CD4-positive, alpha-beta T cell (primary cell): Measurements from ENCODE around the gene GPR176. TPM values are rescaled to one million over a fixed set of nuclear protein-coding genes. Genes with fewer than 3 reads are reported as not detected.

Source experiments
- ATAC-seq: fragments of 200-7000 bp; cut with Tn5 transposase; one replicate; pipeline ENCODE4 v1.10.0; 2022; ENCODE audit warnings: mild to moderate bottlenecking; ENCODE audit not compliant: poor library complexity
- CTCF ChIA-PET: fragments of 350-600 bp; sonication (Branson Sonifier 250); formaldehyde crosslinking; loops from one replicate; lab custom pipeline; 2021; ENCODE audit warnings: antibody characterized with exemption, inconsistent platforms; lab: Charles Lee
- POLR2A ChIA-PET: fragments of 350-600 bp; sonication (Branson Sonifier 250); formaldehyde crosslinking; loops from one replicate; lab custom pipeline; 2021; ENCODE audit warnings: antibody characterized with exemption, inconsistent platforms; lab: Charles Lee
- DNase-seq, 14 experiments: peaks; one replicate each; pipeline ENCODE4 v3.0.0-alpha.2; 2013 to 2020; ENCODE audit warnings: mixed read lengths in 2 of 14
- H3K27ac ChIP-seq, 2 donors: one replicate each; pipeline versions ENCODE4 v1.5.1 to v1.7.0; 2013; ENCODE audit warnings: low read length in 2 of 2, low read depth in 1 of 2, mild to moderate bottlenecking in 1 of 2
- H3K27me3 ChIP-seq, 2 experiments: 1 replicate in 1 of 2; 2 replicates in 1 of 2; pipeline versions ENCODE4 v1.6.1 to v1.7.0; 2013; ENCODE audit warnings: low read length in 2 of 2, control low read depth in 1 of 2, mild to moderate bottlenecking in 1 of 2, moderate library complexity in 1 of 2; ENCODE audit not compliant: insufficient read depth in 2 of 2, control insufficient read depth in 1 of 2
- H3K36me3 ChIP-seq: one replicate; pipeline ENCODE4 v1.6.1; 2013; ENCODE audit warnings: low read length, control low read depth; ENCODE audit not compliant: insufficient read depth
- H3K4me1 ChIP-seq: one replicate; pipeline ENCODE4 v1.6.1; 2013; ENCODE audit warnings: low read length, control low read depth; ENCODE audit not compliant: insufficient read depth
- H3K4me3 ChIP-seq: one replicate; pipeline ENCODE4 v1.5.1; 2013; ENCODE audit warnings: mild to moderate bottlenecking, low read length, moderate library complexity
- H3K9me3 ChIP-seq, 2 experiments: 1 replicate in 1 of 2; 2 replicates in 1 of 2; pipeline versions ENCODE4 v1.6.1 to v1.7.0; 2013; ENCODE audit warnings: low read length in 2 of 2, mild to moderate bottlenecking in 2 of 2, control low read depth in 1 of 2, moderate library complexity in 1 of 2; ENCODE audit not compliant: control insufficient read depth in 1 of 2, insufficient read depth in 1 of 2
- H3K27ac Mint-ChIP-seq: one replicate; pipeline ENCODE4 v1.8.0; 2020; ENCODE audit warnings: mixed read lengths
- H3K27me3 Mint-ChIP-seq: one replicate; pipeline ENCODE4 v1.8.0; 2021; ENCODE audit warnings: mixed read lengths
- H3K36me3 Mint-ChIP-seq: one replicate; pipeline ENCODE4 v1.8.0; 2021; ENCODE audit warnings: low read depth, mixed read lengths
- H3K4me1 Mint-ChIP-seq: one replicate; pipeline ENCODE4 v1.8.0; 2021; ENCODE audit warnings: low read depth, mixed read lengths
- H3K4me3 Mint-ChIP-seq: one replicate; pipeline ENCODE4 v1.8.0; 2020; ENCODE audit warnings: mild to moderate bottlenecking, mixed read lengths
- H3K9me3 Mint-ChIP-seq: one replicate; pipeline ENCODE4 v1.8.0; 2020; ENCODE audit warnings: mixed read lengths
- CTCF ChIP-seq: fragments of 200-600 bp; IDR thresholded peaks from one replicate; pipeline ENCODE4 v1.8.0; 2022; ENCODE audit warnings: antibody characterized with exemption, mild to moderate bottlenecking
- intact Hi-C, 2 experiments: fragments of 100-400 bp; cut with DNase I in 1 of 2; cut with micrococcal nuclease in 1 of 2; formaldehyde crosslinking; loops; one replicate each; pipeline versions ENCODE4 v1.15.1 to v1.9.0; 2023 to 2025; cut with DNase I, micrococcal nuclease
- total RNA-seq, 174 experiments: library from RNA in 2 of 174; stranded (reverse) in 2 of 174; gene quantifications; one replicate each; pipeline ENCODE4 v1.2.3 and lab custom pipeline; 2021 to 2026

GPR176 gene
- total RNA-seq, 2 experiments from 2014 or later, result not detected

DNA sequence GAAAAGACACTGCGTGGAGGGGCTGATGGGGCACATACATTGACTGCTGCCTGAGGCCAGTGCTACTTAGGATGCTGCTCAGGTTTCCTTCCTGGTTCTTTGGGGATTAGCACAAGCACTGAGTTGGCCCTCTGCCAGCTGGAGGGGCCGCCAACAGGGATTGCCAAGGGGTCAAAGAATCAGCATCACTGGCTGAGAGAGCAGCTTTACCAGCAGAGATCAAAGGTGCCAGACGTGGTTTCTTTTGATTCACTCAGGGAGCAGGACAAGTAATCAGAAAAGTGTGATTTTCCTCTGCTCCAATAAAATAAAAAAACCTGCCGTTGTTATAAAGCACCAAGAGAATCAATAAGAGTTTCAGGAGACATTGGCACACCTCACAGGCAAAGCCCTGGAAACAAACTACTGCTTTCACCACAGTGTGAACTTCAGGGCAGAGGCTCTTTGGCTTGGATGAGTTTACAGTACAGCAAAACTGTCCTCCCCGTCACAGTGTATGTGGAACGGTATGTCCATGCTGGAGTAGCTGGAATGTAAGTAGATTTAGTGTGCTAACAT lies 91.6 kb downstream of the GPR176 start:
- H3K27me3 ChIP-seq, result peaks cover 12 to 32% of the 10 kb centered on the region in 2 experiments
- no peaks in the 10 kb centered on the region for H3K9me3 ChIP-seq
- Mint-ChIP-seq H3K4me3 (no peak overlapping the region), H3K4me1 (no peaks in the 10 kb centered on the region), H3K27me3 (peaks cover 43% of the 10 kb centered on the region), H3K27ac (no peak overlapping the region), H3K9me3 (no peaks in the 10 kb centered on the region), H3K36me3 (no peaks in the 10 kb centered on the region)
- no peak for DNase-seq
- POLR2A ChIA-PET, result no interaction called here
- CTCF ChIA-PET, result no interaction called here
- no peak overlapping the region for H3K27ac ChIP-seq
- no peaks in the 10 kb centered on the region for H3K36me3 ChIP-seq
- no peak for TF ChIP-seq CTCF
- ATAC-seq, result no peak
- intact Hi-C loops, result no loop called here
- no peak overlapping the region for H3K4me3 ChIP-seq
- no peaks in the 10 kb centered on the region for H3K4me1 ChIP-seq

- no peak overlapping the region for H3K27ac ChIP-seq
- intact Hi-C loops, result no loop called here
- no peaks in the 10 kb centered on the region for H3K36me3 Mint-ChIP-seq
- H3K4me3 ChIP-seq, result no peak overlapping the region
- no peak for TF ChIP-seq CTCF
- no peaks in the 10 kb centered on the region for H3K36me3 ChIP-seq
- DNase-seq (no peak), ATAC-seq (no peak)
- H3K27ac Mint-ChIP-seq, result no peak overlapping the region
- H3K4me1 ChIP-seq, result no peaks in the 10 kb centered on the region
- H3K9me3 ChIP-seq, result no peaks in the 10 kb centered on the region
- no peak overlapping the region for H3K4me3 Mint-ChIP-seq
- no peaks in the 10 kb centered on the region for H3K9me3 Mint-ChIP-seq
- no peaks in the 10 kb centered on the region for H3K4me1 Mint-ChIP-seq
- ChIA-PET CTCF (no interaction called here), POLR2A (no interaction called here)
- peaks cover 28% of the 10 kb centered on the region for H3K27me3 Mint-ChIP-seq
- H3K27me3 ChIP-seq, result peaks cover 12 to 25% of the 10 kb centered on the region in 2 experiments
Observed at GRCh38 chr15:39826975-39827374, 93.1 kb downstream of the GPR176 start.

DNA sequence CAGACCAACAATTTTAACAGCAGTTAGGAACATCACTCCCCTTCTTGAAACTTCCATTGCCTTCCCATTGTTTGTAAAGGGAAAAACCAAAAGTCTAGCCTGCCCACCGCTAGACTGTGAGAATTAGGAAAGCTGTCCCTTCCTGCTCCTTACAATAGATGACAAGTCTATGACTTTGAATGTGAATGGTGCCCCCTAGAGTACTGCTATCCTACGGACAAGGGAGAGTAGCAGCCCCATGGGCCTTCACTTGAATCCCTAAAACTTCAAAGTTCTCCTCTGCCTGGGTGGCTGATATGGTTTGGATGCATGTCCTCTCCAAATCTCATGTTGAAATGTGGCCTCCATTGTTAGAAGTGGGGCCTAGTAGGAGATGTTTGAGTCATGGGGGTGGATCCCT lies 96.4 kb downstream of the GPR176 start:
- Mint-ChIP-seq H3K27me3 (peaks cover 12% of the 10 kb centered on the region), H3K4me3 (no peak overlapping the region), H3K36me3 (no peaks in the 10 kb centered on the region), H3K9me3 (no peaks in the 10 kb centered on the region), H3K4me1 (no peaks in the 10 kb centered on the region), H3K27ac (no peak overlapping the region)
- Histone ChIP-seq H3K27ac (no peak overlapping the region), H3K4me3 (no peak overlapping the region), H3K9me3 (no peaks in the 10 kb centered on the region), H3K36me3 (no peaks in the 10 kb centered on the region), H3K27me3 (peaks cover 12 to 25% of the 10 kb centered on the region in 2 experiments), H3K4me1 (no peaks in the 10 kb centered on the region)
- TF ChIP-seq CTCF, result no peak
- ChIA-PET CTCF (no interaction called here), POLR2A (no interaction called here)
- no peak for ATAC-seq
- DNase-seq, result no peak
- intact Hi-C loops, result no loop called here
